ENCODE results near the gene TPO. TPM values are rescaled to one million over a fixed set of nuclear protein-coding genes. Genes with fewer than 3 reads are reported as not detected.

The TPO gene
- total RNA-seq, 1 experiment from 2014 or later, result not detected

- WGBS (ENCODE audit: extremely low coverage, insufficient read length, low lambda C conversion rate), result 100% methylated on average over 1 of the region's 1 CpG
- peaks cover 6 to 10% of the 10 kb centered on the region in 2 experiments; a peak in 3 of 4 replicates for H3K4me1 Mint-ChIP-seq
These were observed 8.1 kb upstream of the TPO start for GRCh38 chr2:1405124-1405523.

More at GRCh38 chr2:1405124-1405523, 8.1 kb upstream of the TPO start:
- Histone ChIP-seq H2BK20ac (ENCODE audit: low read depth, low read length, poor library complexity, severe bottlenecking) (no peak overlapping the region), H3K23me2 (ENCODE audit: insufficient read length, low read depth, low read length, poor library complexity, severe bottlenecking) (no peaks in the 10 kb centered on the region), H4K8ac (replicated peaks; ENCODE audit: insufficient read length, low read depth, low read length) (no peak overlapping the region), H3K18ac (ENCODE audit: insufficient read length, low read depth, low read length) (no peak overlapping the region), H2BK5ac (ENCODE audit: insufficient read length, low read length) (no peak overlapping the region), H2AFZ (ENCODE audit: low read length) (no peak overlapping the region), H3K23ac (ENCODE audit: insufficient read length, low read depth, low read length) (no peak overlapping the region), H3K79me1 (ENCODE audit: insufficient read depth, low read depth, low read length, poor library complexity, severe bottlenecking) (no peaks in the 10 kb centered on the region), H3K4ac (ENCODE audit: low read depth, low read length) (no peak overlapping the region), H3K4me1 (ENCODE audit: insufficient read depth, low read length) (no peaks in the 10 kb centered on the region; the same call in 1 of the 2 replicates), H3K4me2 (ENCODE audit: insufficient read depth, insufficient read length, low read length) (no peak overlapping the region), H2AK5ac (ENCODE audit: insufficient read length, low read length) (no peak overlapping the region), H2BK12ac (ENCODE audit: insufficient read length, low read depth, low read length) (no peak overlapping the region), H4K20me1 (ENCODE audit: control insufficient read depth, insufficient read depth, insufficient read length) (no peaks in the 10 kb centered on the region), H3K27ac (ENCODE audit: insufficient read length, low read depth, low read length) (no peak overlapping the region), H3K79me2 (ENCODE audit: insufficient read depth, low read length) (no peaks in the 10 kb centered on the region), H3K56ac (ENCODE audit: insufficient read length, low read depth, low read length) (no peak overlapping the region), H2BK120ac (ENCODE audit: low read depth, low read length, poor library complexity, severe bottlenecking) (no peak overlapping the region), H3K27me3 (ENCODE audit: insufficient read depth, low read length) (no peaks in the 10 kb centered on the region), H4K91ac (ENCODE audit: insufficient read length, low read depth, low read length) (no peak overlapping the region), H3K9ac (ENCODE audit: extremely low read depth, insufficient read length, low read length) (no peak overlapping the region), H4K5ac (ENCODE audit: insufficient read length, low read depth, low read length) (no peak overlapping the region), H3T11ph (ENCODE audit: low read length) (no peak overlapping the region), H3K14ac (ENCODE audit: insufficient read depth, low read length) (no peak overlapping the region), H2BK15ac (ENCODE audit: low read depth, low read length) (no peak overlapping the region), H3K9me3 (ENCODE audit: control insufficient read depth, low read depth, low read length) (no peaks in the 10 kb centered on the region)
- no peak for DNase-seq
- no peak for TF ChIP-seq CTCF (conservative IDR thresholded peaks at IDR 0.05)
- peaks cover 0 to 2% (median 0%) of the 10 kb centered on the region in 3 experiments; a peak in 2 of 7 replicates for H3K36me3 Mint-ChIP-seq (ENCODE audit: insufficient read depth in 1 of 3, low read depth in 3 of 3)
- H3K27me3 Mint-ChIP-seq (ENCODE audit: low read depth), result peaks cover 6% of the 10 kb centered on the region
- H3K4me3 Mint-ChIP-seq, result no peak overlapping the region
- H3K27ac Mint-ChIP-seq, result no peak overlapping the region
- H3K9me3 Mint-ChIP-seq, result peaks cover 0 to 7% of the 10 kb centered on the region in 2 experiments; a peak in 2 of 5 replicates

Data from H9 (cell line).